HepG2 (cell line): ENCODE results near the gene CTBP1. TPM values are rescaled to one million over a fixed set of nuclear protein-coding genes. Genes with fewer than 3 reads are reported as not detected.

Experiments used
- ATAC-seq: fragments of 200-7000 bp; cut with Tn5 transposase; 3 replicates; pipeline ENCODE4 v1.9.1; 2020; ENCODE audit warnings: mild to moderate bottlenecking, moderate library complexity
- BruUV-seq: library from RNA; stranded (reverse); fragments of 400-500 nt; replicated peaks from 2 replicates; lab custom pipeline; 2021; lab: Mats Ljungman, UMichigan
- CTCF ChIA-PET: fragments of 300-600 bp; formaldehyde crosslinking; extraction: SDS; loops from one replicate; lab custom pipeline; 2021; ENCODE audit warnings: low total read pairs, inconsistent platforms, low intra/inter-chr PET ratio; lab: Yijun Ruan, JAX
- POLR2A ChIA-PET: fragments of 350-600 bp; sonication (Branson Sonifier 250); formaldehyde crosslinking; loops from one replicate; lab custom pipeline; 2020; ENCODE audit warnings: antibody characterized with exemption, inconsistent platforms; lab: Yijun Ruan, JAX
- DNase-seq: peaks from one replicate; pipeline ENCODE4 v3.0.0-alpha.2; 2015; ENCODE audit warnings: low spot score
- FAIRE-seq: peaks from 3 replicates; lab custom pipeline; 2011; peaks lifted over from hg19 to GRCh38; lab: Jason Lieb, UNC
- H2AFZ ChIP-seq: one replicate; pipeline ENCODE4 v1.6.1; 2011; ENCODE audit warnings: low read length, inconsistent platforms
- H3K27ac ChIP-seq: fragments of 300-600 bp; 3 replicates; pipeline ENCODE4 v1.8.0; 2011; ENCODE audit warnings: mixed run types, mild to moderate bottlenecking, mixed read lengths, low read length, inconsistent platforms; ENCODE audit not compliant: insufficient read depth; ENCODE audit errors: extremely low read length
- H3K27me3 ChIP-seq, 2 experiments: fragments of 200-600 bp in 1 of 2; 2 replicates in 1 of 2; 3 replicates in 1 of 2; pipeline versions ENCODE4 v1.6.0 to v1.8.0; 2011; ENCODE audit warnings: low read length in 2 of 2, mild to moderate bottlenecking in 2 of 2, moderate library complexity in 2 of 2, inconsistent platforms in 1 of 2; ENCODE audit not compliant: insufficient read depth in 2 of 2, control insufficient read depth in 1 of 2
- H3K36me3 ChIP-seq, 2 experiments: fragments of 200-600 bp in 1 of 2; replicated peaks in 1 of 2; 2 replicates in 1 of 2; 3 replicates in 1 of 2; pipeline versions ENCODE4 v1.5.1 to v1.8.0; 2011; ENCODE audit warnings: low read length in 2 of 2, inconsistent platforms in 1 of 2; ENCODE audit not compliant: insufficient read depth in 2 of 2, control insufficient read depth in 1 of 2
- H3K4me1 ChIP-seq: 2 replicates; pipeline ENCODE4 v1.5.1; 2012; ENCODE audit warnings: low read length, inconsistent platforms; ENCODE audit not compliant: insufficient read depth
- H3K4me2 ChIP-seq: 2 replicates; pipeline ENCODE4 v1.6.0; 2011; ENCODE audit warnings: low read depth, low read length, inconsistent platforms
- H3K4me3 ChIP-seq, 3 experiments: fragments of 200-600 bp in 1 of 3; sonication (generic), shearing (Covaris generic) in 1 of 3; replicated peaks in 1 of 3; 2 replicates each; pipeline ENCODE4 v1.5.1; 2011 to 2016; ENCODE audit warnings: low read length in 3 of 3, inconsistent platforms in 2 of 3, low read depth in 2 of 3, mild to moderate bottlenecking in 2 of 3, control low read depth in 1 of 3, mixed read lengths in 1 of 3; ENCODE audit not compliant: insufficient read depth in 1 of 3
- H3K79me2 ChIP-seq: one replicate; pipeline ENCODE4 v1.6.1; 2011; ENCODE audit warnings: low read length, inconsistent platforms; ENCODE audit not compliant: insufficient read depth
- H3K9ac ChIP-seq: 2 replicates; pipeline ENCODE4 v1.6.0; 2011; ENCODE audit warnings: mild to moderate bottlenecking, low read depth, low read length, inconsistent platforms; ENCODE audit not compliant: insufficient read depth
- H3K9me3 ChIP-seq: 2 replicates; pipeline ENCODE4 v1.5.1; 2012; ENCODE audit warnings: mild to moderate bottlenecking, low read length
- H4K20me1 ChIP-seq: 2 replicates; pipeline ENCODE4 v1.6.0; 2011; ENCODE audit warnings: inconsistent platforms, mild to moderate bottlenecking, low read length, moderate library complexity; ENCODE audit not compliant: insufficient read depth
- AGO1 ChIP-seq: fragments of 200-400 bp; formaldehyde crosslinking; IDR thresholded peaks from 2 replicates; pipeline ENCODE4 v1.6.1; 2017; ENCODE audit warnings: mild to moderate bottlenecking, low read depth, low read length, moderate library complexity; ENCODE audit not compliant: poor library complexity, severe bottlenecking
- NRL ChIP-seq: sonication (generic); formaldehyde crosslinking; IDR thresholded peaks from 2 replicates; pipeline ENCODE4 v1.5.0; 2020; ENCODE audit warnings: missing genetic modification reagents, mild to moderate bottlenecking, moderate library complexity, borderline replicate concordance
- POGZ ChIP-seq: sonication (generic); formaldehyde crosslinking; IDR thresholded peaks from 2 replicates; pipeline ENCODE4 v1.4.0; 2020; ENCODE audit warnings: mild to moderate bottlenecking, missing genetic modification reagents
- ZBTB38 ChIP-seq: sonication (generic); formaldehyde crosslinking; IDR thresholded peaks from 2 replicates; pipeline ENCODE4 v1.5.1; 2020; ENCODE audit warnings: mild to moderate bottlenecking, missing genetic modification reagents
- WGBS: methylation state at CpG from one replicate; pipeline ENCODE4 v1.1.6; 2017; ENCODE audit warnings: low lambda C conversion rate; 5-methylcytosine and 5-hydroxymethylcytosine counted together
- in situ Hi-C: cut with HindIII; loops from 2 replicates; pipeline ENCODE4 v1.10.0; 2017; ENCODE audit warnings: low pct_unique_long_range_greater_than_20kb; ENCODE audit not compliant: extremely low pct_ligation_motif_present
- intact Hi-C: fragments of 100-400 bp; cut with micrococcal nuclease; formaldehyde crosslinking; loops from one replicate; pipeline ENCODE4 v1.10.0; 2022; ENCODE audit not compliant: unreplicated experiment
- polyA plus RNA-seq, 8 experiments: library from polyadenylated mRNA; depleted of rRNA in 3 of 8; stranded (reverse) in 7 of 8; unstranded in 1 of 8; fragments of >200 nt; fragmentation: Illumina TruSeq in 4 of 8; extraction: Trizol in 4 of 8; gene quantifications; 2 replicates each; pipeline versions ENCODE4 v1.2.1 to v1.2.3, GENCODE V29; 2011 to 2016; ENCODE audit warnings: low read depth in 4 of 8, missing spikeins in 1 of 8, mixed read lengths in 1 of 8; ENCODE audit not compliant: insufficient read depth in 1 of 8
- total RNA-seq, 5 experiments: library from RNA; depleted of rRNA; stranded (reverse); fragments of >200 nt; fragmentation: Illumina TruSeq; extraction: Trizol; gene quantifications; 2 replicates each; pipeline ENCODE4 v1.2.3, GENCODE V29; 2016; ENCODE audit warnings: low read depth in 1 of 5
- TF ChIP-seq, protein P1 (sequence below): sonication (generic); formaldehyde crosslinking; IDR thresholded peaks from 2 replicates; pipeline ENCODE4 v1.5.1; 2020; ENCODE audit warnings: mild to moderate bottlenecking, missing genetic modification reagents, moderate library complexity
- TF ChIP-seq, protein P2 (sequence below): sonication (generic); formaldehyde crosslinking; IDR thresholded peaks from 2 replicates; pipeline ENCODE4 v1.5.0; 2020; ENCODE audit warnings: missing genetic modification reagents, mild to moderate bottlenecking, borderline replicate concordance
- TF ChIP-seq, protein P3 (sequence below): sonication (generic); formaldehyde crosslinking; IDR thresholded peaks from 2 replicates; pipeline ENCODE4 v1.4.0; 2020; ENCODE audit warnings: missing genetic modification reagents, mild to moderate bottlenecking, borderline replicate concordance
- TF ChIP-seq, protein P4 (sequence below): sonication (generic); formaldehyde crosslinking; IDR thresholded peaks from 2 replicates; pipeline ENCODE4 v1.9.0; 2021; ENCODE audit warnings: missing genetic modification reagents, borderline replicate concordance

CTBP1 gene
- total and polyA plus RNA-seq, 2 of the 13 experiments (the other 11 are each of a cell fraction or from before 2014, with no cell fraction given), result 78.5 to 112 TPM

DNA sequence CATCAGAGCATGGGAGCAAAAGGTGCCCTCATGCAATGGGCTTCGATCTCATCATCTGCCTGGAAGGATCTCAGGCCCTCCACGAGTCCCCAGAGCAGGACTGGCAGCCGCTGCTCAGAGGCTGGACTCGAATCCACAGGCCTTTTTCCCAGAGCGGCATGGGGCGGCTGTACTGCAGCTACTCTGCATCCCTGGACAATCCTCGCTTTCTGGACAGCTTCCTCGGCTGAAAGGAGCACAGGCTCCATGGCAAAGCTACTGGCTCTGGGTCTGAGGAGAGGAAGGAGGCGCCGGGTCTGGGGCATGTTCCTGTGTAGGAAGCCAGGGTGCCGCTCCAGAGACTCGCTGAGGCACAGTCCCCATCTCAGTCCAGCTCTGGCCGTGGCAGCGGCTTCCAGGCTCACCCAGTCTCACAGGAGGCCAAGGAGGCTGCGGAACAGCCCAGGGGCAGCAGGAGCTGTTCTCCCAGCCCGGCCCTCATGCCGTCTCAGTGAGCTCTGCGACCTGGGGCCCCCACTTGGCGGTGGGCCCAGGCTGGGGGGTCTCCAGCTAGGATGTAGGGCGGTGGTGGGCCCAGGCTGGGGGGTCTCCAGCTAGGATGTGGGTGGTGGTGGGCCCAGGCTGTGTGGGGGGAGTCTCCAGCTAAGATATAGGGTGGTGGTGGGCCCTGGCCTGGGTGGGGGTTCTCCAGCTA is 73.8 kb downstream of the CTBP1 start:
- Histone ChIP-seq H3K4me1 (peaks cover 64% of the 10 kb centered on the region), H3K27me3 (peaks cover 0 to 1% of the 10 kb centered on the region in 2 experiments; a peak in 1 of 5 replicates), H3K27ac (no peak overlapping the region), H3K9me3 (peaks cover 3% of the 10 kb centered on the region), H3K4me3 (no peak overlapping the region), H3K79me2 (no peaks in the 10 kb centered on the region), H4K20me1 (no peaks in the 10 kb centered on the region), H3K4me2 (peak overlapping the region; percentile 6; the same call in 1 of the 2 replicates), H2AFZ (no peak overlapping the region), H3K9ac (no peak overlapping the region), H3K36me3 (peaks cover 2 to 3% of the 10 kb centered on the region in 2 experiments; a peak in 1 of 5 replicates)
- POLR2A ChIA-PET, result interaction anchor here (1.4 to 4.6 kb wide), 3 partner anchors 29 to 172 kb away, joined by 4 to 95 read pairs (median 32); partner anchors contain the start of genes CTBP1 and UVSSA
- intact Hi-C loops, result no loop called here
- WGBS, result 62% methylated on average over 7 of the region's 20 CpGs
- FAIRE-seq (no peak), DNase-seq (no peak), ATAC-seq (no peak)
- BruUV-seq, result no TSS peak
- in situ Hi-C loops, result loop anchor here (5.0 kb wide), 1 partner anchor 32 kb away; no protein-coding TSS in a partner anchor
- CTCF ChIA-PET, result no interaction called here
- TF ChIP-seq, protein P1, sequence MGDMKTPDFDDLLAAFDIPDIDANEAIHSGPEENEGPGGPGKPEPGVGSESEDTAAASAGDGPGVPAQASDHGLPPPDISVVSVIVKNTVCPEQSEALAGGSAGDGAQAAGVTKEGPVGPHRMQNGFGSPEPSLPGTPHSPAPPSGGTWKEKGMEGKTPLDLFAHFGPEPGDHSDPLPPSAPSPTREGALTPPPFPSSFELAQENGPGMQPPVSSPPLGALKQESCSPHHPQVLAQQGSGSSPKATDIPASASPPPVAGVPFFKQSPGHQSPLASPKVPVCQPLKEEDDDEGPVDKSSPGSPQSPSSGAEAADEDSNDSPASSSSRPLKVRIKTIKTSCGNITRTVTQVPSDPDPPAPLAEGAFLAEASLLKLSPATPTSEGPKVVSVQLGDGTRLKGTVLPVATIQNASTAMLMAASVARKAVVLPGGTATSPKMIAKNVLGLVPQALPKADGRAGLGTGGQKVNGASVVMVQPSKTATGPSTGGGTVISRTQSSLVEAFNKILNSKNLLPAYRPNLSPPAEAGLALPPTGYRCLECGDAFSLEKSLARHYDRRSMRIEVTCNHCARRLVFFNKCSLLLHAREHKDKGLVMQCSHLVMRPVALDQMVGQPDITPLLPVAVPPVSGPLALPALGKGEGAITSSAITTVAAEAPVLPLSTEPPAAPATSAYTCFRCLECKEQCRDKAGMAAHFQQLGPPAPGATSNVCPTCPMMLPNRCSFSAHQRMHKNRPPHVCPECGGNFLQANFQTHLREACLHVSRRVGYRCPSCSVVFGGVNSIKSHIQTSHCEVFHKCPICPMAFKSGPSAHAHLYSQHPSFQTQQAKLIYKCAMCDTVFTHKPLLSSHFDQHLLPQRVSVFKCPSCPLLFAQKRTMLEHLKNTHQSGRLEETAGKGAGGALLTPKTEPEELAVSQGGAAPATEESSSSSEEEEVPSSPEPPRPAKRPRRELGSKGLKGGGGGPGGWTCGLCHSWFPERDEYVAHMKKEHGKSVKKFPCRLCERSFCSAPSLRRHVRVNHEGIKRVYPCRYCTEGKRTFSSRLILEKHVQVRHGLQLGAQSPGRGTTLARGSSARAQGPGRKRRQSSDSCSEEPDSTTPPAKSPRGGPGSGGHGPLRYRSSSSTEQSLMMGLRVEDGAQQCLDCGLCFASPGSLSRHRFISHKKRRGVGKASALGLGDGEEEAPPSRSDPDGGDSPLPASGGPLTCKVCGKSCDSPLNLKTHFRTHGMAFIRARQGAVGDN, result peak; percentile 53; the same call in 1 of the 2 replicates
- TF ChIP-seq, protein P2, sequence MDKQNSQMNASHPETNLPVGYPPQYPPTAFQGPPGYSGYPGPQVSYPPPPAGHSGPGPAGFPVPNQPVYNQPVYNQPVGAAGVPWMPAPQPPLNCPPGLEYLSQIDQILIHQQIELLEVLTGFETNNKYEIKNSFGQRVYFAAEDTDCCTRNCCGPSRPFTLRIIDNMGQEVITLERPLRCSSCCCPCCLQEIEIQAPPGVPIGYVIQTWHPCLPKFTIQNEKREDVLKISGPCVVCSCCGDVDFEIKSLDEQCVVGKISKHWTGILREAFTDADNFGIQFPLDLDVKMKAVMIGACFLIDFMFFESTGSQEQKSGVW (CRISPR knock-in tag), result no peak
- TF ChIP-seq AGO1 (peak; percentile 49), ZBTB38 (peak; percentile 83; the same call in 1 of the 2 replicates), NRL (0 out of 2 replicates have a peak, but pooled peaks have one; percentile 62), POGZ (CRISPR knock-in tag) (no peak)
- TF ChIP-seq, protein P3, sequence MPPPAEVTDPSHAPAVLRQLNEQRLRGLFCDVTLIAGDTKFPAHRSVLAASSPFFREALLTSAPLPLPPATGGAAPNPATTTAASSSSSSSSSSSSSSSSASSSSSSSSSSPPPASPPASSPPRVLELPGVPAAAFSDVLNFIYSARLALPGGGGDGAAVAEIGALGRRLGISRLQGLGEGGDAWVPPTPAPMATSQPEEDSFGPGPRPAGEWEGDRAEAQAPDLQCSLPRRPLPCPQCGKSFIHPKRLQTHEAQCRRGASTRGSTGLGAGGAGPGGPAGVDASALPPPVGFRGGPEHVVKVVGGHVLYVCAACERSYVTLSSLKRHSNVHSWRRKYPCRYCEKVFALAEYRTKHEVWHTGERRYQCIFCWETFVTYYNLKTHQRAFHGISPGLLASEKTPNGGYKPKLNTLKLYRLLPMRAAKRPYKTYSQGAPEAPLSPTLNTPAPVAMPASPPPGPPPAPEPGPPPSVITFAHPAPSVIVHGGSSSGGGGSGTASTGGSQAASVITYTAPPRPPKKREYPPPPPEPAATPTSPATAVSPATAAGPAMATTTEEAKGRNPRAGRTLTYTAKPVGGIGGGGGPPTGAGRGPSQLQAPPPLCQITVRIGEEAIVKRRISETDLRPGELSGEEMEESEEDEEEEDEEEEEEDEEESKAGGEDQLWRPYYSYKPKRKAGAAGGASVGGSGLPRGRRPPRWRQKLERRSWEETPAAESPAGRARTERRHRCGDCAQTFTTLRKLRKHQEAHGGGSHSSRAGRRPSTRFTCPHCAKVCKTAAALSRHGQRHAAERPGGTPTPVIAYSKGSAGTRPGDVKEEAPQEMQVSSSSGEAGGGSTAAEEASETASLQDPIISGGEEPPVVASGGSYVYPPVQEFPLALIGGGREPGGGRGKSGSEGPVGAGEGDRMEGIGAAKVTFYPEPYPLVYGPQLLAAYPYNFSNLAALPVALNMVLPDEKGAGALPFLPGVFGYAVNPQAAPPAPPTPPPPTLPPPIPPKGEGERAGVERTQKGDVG, result 0 out of 2 replicates have a peak, but pooled peaks have one; percentile 48
- TF ChIP-seq, protein P4, sequence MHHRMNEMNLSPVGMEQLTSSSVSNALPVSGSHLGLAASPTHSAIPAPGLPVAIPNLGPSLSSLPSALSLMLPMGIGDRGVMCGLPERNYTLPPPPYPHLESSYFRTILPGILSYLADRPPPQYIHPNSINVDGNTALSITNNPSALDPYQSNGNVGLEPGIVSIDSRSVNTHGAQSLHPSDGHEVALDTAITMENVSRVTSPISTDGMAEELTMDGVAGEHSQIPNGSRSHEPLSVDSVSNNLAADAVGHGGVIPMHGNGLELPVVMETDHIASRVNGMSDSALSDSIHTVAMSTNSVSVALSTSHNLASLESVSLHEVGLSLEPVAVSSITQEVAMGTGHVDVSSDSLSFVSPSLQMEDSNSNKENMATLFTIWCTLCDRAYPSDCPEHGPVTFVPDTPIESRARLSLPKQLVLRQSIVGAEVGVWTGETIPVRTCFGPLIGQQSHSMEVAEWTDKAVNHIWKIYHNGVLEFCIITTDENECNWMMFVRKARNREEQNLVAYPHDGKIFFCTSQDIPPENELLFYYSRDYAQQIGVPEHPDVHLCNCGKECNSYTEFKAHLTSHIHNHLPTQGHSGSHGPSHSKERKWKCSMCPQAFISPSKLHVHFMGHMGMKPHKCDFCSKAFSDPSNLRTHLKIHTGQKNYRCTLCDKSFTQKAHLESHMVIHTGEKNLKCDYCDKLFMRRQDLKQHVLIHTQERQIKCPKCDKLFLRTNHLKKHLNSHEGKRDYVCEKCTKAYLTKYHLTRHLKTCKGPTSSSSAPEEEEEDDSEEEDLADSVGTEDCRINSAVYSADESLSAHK (CRISPR knock-in tag), result no peak
